Mammary epithelial cell (primary cell): Measurements from ENCODE around the gene MST1R.

Experiments
- EZH2 ChIP-seq: IDR thresholded peaks from 2 replicates; pipeline ENCODE4 v1.6.1; 2012; ENCODE audit warnings: low read length, inconsistent platforms, borderline replicate concordance
- TF ChIP-seq, protein P1 (sequence below), 2 donors: IDR thresholded peaks in 1 of 2; conservative IDR thresholded peaks in 1 of 2; 2 replicates each; pipeline ENCODE4 v1.5.1; 2011 to 2012; ENCODE audit warnings: inconsistent platforms in 2 of 2, low read length in 2 of 2, mild to moderate bottlenecking in 2 of 2, control low read depth in 1 of 2, low read depth in 1 of 2; ENCODE audit not compliant: insufficient read depth in 1 of 2; ENCODE audit errors: extremely low read depth in 1 of 2

DNA sequence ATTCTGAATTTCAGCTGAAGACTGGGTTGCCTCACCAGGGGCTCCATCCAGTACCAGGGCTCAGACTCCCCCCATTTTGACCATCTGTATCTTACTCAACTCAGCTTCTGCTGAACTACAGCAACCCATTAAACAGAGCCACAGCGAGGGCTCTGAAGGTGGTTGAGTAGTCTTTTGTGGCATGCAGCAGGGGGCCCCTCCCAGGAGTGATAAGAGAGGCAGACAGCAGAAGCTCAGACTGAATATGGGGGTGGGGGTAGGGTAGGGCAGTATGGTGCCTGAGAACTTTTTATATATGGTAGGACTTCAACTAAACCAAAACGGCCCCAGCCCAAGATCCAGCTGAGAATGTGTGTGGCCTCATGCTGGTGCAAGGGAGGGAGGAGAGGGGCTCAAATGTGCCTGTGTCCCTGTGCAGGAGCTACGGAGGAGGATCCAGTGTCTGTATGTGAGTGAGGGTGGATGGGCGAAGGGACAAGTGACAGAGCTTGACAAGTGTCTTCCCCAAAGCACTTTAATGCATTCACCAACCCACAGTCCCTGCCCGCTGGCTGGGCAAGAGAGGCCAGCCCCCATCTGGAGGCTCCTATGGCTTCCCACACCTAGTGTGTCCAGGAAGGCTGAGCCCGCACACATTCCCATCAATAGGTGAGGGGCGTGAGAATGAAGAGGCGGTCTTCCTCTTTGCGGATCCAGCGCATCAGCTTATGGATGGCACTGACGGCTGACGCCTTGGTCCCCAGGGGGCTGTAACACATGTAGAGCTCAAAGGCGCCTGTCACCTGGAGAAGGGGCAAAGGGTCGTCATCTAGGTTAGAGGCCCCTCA lies 4.9 kb upstream of the MST1R start:
- no peak for TF ChIP-seq EZH2
- TF ChIP-seq, protein P1, sequence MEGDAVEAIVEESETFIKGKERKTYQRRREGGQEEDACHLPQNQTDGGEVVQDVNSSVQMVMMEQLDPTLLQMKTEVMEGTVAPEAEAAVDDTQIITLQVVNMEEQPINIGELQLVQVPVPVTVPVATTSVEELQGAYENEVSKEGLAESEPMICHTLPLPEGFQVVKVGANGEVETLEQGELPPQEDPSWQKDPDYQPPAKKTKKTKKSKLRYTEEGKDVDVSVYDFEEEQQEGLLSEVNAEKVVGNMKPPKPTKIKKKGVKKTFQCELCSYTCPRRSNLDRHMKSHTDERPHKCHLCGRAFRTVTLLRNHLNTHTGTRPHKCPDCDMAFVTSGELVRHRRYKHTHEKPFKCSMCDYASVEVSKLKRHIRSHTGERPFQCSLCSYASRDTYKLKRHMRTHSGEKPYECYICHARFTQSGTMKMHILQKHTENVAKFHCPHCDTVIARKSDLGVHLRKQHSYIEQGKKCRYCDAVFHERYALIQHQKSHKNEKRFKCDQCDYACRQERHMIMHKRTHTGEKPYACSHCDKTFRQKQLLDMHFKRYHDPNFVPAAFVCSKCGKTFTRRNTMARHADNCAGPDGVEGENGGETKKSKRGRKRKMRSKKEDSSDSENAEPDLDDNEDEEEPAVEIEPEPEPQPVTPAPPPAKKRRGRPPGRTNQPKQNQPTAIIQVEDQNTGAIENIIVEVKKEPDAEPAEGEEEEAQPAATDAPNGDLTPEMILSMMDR (conservative IDR thresholded peaks at IDR 0.05 in 1 of 2, IDR thresholded peaks at IDR 0.05 in 1 of 2; ENCODE audit: extremely low read depth in 1 of 2, insufficient read depth in 1 of 2, low read depth in 1 of 2, low read length in 2 of 2) = no peak
